Natural killer cell treated with Interleukin-12 subunit alpha and Interleukin-12 subunit beta and Interleukin-15 and Interleukin-18, amount 100 ng/mL, for 72 hours (primary cell): ENCODE measurements around the gene TBC1D5. TPM values are rescaled to one million over a fixed set of nuclear protein-coding genes. Genes with fewer than 3 reads are reported as not detected.
"Not testable (repeated sequence)": the region's sequence is repeated elsewhere in the genome, so short reads cannot be mapped to it uniquely, and the experiment has no call there.

Source experiments
- ATAC-seq, 2 donors: fragments of 150-1000 bp; cut with Tn5 transposase in 1 of 2; sonication (Bioruptor Pico), chemical (Tn5 transposase) in 1 of 2; 2 replicates each; pipeline ENCODE4 v1.10.0; 2021
- DNase-seq: peaks from one replicate; pipeline ENCODE4 v3.0.0; 2022; ENCODE audit warnings: low spot score
- H3K27ac Mint-ChIP-seq, 2 donors: 1 replicate in 1 of 2; 2 replicates in 1 of 2; pipeline ENCODE4 v1.8.0; 2022; ENCODE audit warnings: mixed read lengths in 2 of 2, mild to moderate bottlenecking in 1 of 2, moderate library complexity in 1 of 2
- H3K27me3 Mint-ChIP-seq, 2 donors: 1 replicate in 1 of 2; 2 replicates in 1 of 2; pipeline ENCODE4 v1.8.0; 2022; ENCODE audit warnings: mixed read lengths in 2 of 2
- H3K36me3 Mint-ChIP-seq: one replicate; pipeline ENCODE4 v1.8.0; 2022; ENCODE audit warnings: mixed read lengths
- H3K4me1 Mint-ChIP-seq, 2 donors: 1 replicate in 1 of 2; 2 replicates in 1 of 2; pipeline ENCODE4 v1.8.0; 2022; ENCODE audit warnings: low read depth in 2 of 2, mixed read lengths in 2 of 2, mild to moderate bottlenecking in 1 of 2
- H3K4me3 Mint-ChIP-seq: one replicate; pipeline ENCODE4 v1.8.0; 2022; ENCODE audit warnings: mixed read lengths
- H3K9me3 Mint-ChIP-seq: 2 replicates; pipeline ENCODE4 v1.8.0; 2022; ENCODE audit warnings: mixed read lengths
- total RNA-seq, 2 donors: library from RNA; stranded (reverse); gene quantifications; one replicate each; pipeline ENCODE4 v1.2.3, GENCODE V29; 2022

The TBC1D5 gene
- total RNA-seq, 2 donors from 2014 or later = 43.4 to 51.6 TPM

DNA sequence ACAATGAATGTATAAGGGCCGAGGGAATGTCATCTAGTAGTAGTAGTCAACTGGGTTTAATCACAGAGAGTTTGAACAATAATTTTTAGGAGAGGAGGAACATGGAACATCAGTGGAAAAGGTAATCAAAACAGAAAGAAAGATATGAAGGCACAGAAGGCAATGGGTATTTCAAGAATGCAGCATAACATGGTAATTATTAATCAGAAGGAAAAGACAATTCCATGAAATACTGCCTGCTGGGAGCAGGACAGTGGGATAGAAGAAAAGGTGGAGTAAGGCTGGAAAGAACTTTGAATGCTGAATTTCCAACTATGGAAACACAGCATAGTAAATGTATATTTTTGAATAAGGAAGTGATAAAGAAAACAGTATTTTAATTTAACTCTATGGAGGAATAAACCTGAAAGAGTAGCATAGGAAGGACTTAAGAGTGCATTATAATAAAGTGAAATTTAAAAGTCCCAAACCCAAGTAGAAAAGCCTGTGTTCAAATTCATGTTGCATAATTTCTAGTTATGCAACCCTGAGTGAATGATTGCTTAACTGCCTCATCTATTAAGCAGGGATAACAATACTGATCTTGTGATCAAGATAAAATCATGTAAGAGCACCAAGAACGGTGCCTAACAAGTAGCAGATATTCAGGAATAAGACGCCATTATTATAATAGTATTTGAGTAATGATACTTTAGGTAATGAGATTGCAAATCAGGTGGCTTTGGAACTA, 357.7 kb downstream of the TBC1D5 start:
- no peak for DNase-seq
- H3K9me3 Mint-ChIP-seq = no peaks in the 10 kb centered on the region
- no peaks in the 10 kb centered on the region for H3K36me3 Mint-ChIP-seq
- no peak for ATAC-seq
- no peak overlapping the region for H3K4me3 Mint-ChIP-seq
- no peak overlapping the region for H3K27ac Mint-ChIP-seq
- no peaks in the 10 kb centered on the region for H3K27me3 Mint-ChIP-seq
- H3K4me1 Mint-ChIP-seq = peaks cover 4 to 5% of the 10 kb centered on the region in 2 donors

DNA sequence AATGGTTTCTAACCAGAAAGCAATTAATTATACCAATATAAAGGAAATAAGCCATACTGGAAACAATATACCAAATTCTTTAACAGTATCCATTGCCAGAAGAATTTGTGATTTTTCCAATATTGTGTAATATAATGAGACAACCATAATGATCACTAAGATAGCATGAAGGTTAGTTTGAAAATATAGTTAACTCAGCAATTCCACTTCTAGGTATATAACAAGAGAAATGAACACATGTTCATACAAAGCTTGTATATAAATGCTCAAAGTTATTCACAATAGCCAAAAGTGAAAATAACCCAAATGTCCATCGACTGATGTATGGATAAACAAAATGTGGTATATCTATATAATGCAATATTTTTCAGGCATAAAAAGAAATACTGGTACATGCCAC, 369.1 kb downstream of the TBC1D5 start:
- ATAC-seq = no peak
- no peak overlapping the region for H3K27ac Mint-ChIP-seq
- H3K27me3 Mint-ChIP-seq = no peaks in the 10 kb centered on the region
- H3K4me1 Mint-ChIP-seq = no peaks in the 10 kb centered on the region
- DNase-seq = no peak
- no peaks in the 10 kb centered on the region for H3K36me3 Mint-ChIP-seq
- H3K9me3 Mint-ChIP-seq = no peaks in the 10 kb centered on the region
- H3K4me3 Mint-ChIP-seq = no peak overlapping the region

DNA sequence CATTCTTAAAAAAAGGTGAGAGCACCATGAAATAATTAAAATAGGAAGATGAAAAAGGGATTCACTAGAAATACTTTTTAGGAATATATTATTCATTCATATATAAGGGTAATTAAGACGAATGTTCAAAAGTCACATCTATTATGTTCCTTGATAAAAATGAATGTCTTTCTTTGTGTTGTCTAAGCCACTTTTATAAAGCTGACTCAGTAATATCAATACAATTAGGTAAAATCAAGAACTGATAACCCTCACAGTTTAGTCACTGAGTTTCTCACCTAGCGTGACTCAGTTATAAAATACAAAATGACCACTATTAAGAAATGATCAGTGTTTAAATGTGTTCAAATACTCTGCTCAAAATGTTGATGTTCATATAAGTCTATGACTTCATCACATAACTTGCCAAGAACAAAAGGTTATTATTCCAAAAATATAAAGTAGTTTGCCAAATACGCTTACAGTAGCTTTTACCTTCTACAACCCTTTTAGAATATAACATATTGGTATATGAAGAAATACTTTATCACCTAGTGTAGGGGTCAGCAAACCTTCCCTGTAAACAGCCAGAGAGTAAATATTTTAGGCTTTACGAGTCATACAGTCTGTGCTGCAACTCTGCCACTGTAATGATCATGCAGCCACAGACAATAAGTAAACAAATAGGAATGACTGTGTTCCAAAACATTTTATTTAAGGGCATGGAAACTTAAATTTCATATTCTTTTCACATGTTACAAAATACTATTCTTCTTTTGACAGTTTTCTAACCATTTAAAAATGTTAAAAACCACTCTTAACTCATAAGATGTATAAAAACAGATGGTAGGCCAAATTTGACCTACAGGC, 369.8 kb downstream of the TBC1D5 start:
- no peak for ATAC-seq
- H3K27ac Mint-ChIP-seq = no peak overlapping the region
- no peaks in the 10 kb centered on the region for H3K36me3 Mint-ChIP-seq
- no peaks in the 10 kb centered on the region for H3K27me3 Mint-ChIP-seq
- no peaks in the 10 kb centered on the region for H3K4me1 Mint-ChIP-seq
- H3K4me3 Mint-ChIP-seq = no peak overlapping the region
- no peak for DNase-seq
- no peaks in the 10 kb centered on the region for H3K9me3 Mint-ChIP-seq

- ATAC-seq = no peak
- Mint-ChIP-seq H3K4me1 (no peaks in the 10 kb centered on the region), H3K36me3 (no peaks in the 10 kb centered on the region), H3K27ac (no peak overlapping the region), H3K27me3 (no peaks in the 10 kb centered on the region), H3K4me3 (no peak overlapping the region), H3K9me3 (no peaks in the 10 kb centered on the region)
- DNase-seq = no peak
Observed at GRCh38 chr3:17369973-17370372, 372.5 kb downstream of the TBC1D5 start.

DNA sequence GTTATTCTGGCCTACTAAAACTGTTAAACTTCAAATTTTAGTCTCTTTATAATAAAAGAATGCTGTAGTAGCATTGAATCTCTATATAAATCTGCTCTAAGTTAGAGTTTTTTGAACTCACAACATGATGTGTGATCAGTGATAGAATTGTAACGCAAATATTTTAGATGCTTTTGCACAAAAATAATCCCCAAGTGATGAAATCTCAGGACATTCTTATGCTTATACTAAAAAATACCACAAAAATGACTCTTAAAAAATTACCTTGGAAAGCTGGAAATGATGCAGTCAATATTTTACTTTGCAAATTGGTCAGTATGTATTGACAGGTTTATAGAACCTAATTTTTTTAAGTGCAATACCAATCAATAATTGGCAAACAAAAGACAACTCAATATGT, 375.3 kb downstream of the TBC1D5 start:
- no peak overlapping the region for H3K4me3 Mint-ChIP-seq
- H3K9me3 Mint-ChIP-seq = no peaks in the 10 kb centered on the region
- no peaks in the 10 kb centered on the region for H3K36me3 Mint-ChIP-seq
- DNase-seq (no peak), ATAC-seq (no peak)
- no peaks in the 10 kb centered on the region for H3K27me3 Mint-ChIP-seq
- no peaks in the 10 kb centered on the region for H3K4me1 Mint-ChIP-seq
- no peak overlapping the region for H3K27ac Mint-ChIP-seq

GRCh38 chr3:17360991-17361390, 381.4 kb downstream of the TBC1D5 start:
- no peak for ATAC-seq
- Mint-ChIP-seq H3K4me1 (peaks cover 0 to 3% of the 10 kb centered on the region in 2 donors), H3K9me3 (no peaks in the 10 kb centered on the region), H3K4me3 (no peak overlapping the region), H3K27ac (no peak overlapping the region), H3K27me3 (no peaks in the 10 kb centered on the region), H3K36me3 (no peaks in the 10 kb centered on the region)
- no peak for DNase-seq

GRCh38 chr3:17359911-17360310, 382.5 kb downstream of the TBC1D5 start:
- Mint-ChIP-seq H3K27ac (no peak overlapping the region), H3K27me3 (no peaks in the 10 kb centered on the region), H3K9me3 (no peaks in the 10 kb centered on the region), H3K36me3 (no peaks in the 10 kb centered on the region), H3K4me1 (peaks cover 0 to 4% of the 10 kb centered on the region in 2 donors), H3K4me3 (no peak overlapping the region)
- ATAC-seq = no peak
- no peak for DNase-seq

GRCh38 chr3:17357035-17357710, 385.3 kb downstream of the TBC1D5 start:
- no peak overlapping the region for H3K27ac Mint-ChIP-seq
- no peaks in the 10 kb centered on the region for H3K36me3 Mint-ChIP-seq
- ATAC-seq (no peak), DNase-seq (no peak)
- no peaks in the 10 kb centered on the region for H3K27me3 Mint-ChIP-seq
- H3K4me3 Mint-ChIP-seq = no peak overlapping the region
- no peaks in the 10 kb centered on the region for H3K9me3 Mint-ChIP-seq
- peaks cover 0 to 4% of the 10 kb centered on the region in 2 donors for H3K4me1 Mint-ChIP-seq

GRCh38 chr3:17356585-17356984, 385.8 kb downstream of the TBC1D5 start:
- H3K27ac Mint-ChIP-seq = no peak overlapping the region
- H3K36me3 Mint-ChIP-seq = no peaks in the 10 kb centered on the region

DNA sequence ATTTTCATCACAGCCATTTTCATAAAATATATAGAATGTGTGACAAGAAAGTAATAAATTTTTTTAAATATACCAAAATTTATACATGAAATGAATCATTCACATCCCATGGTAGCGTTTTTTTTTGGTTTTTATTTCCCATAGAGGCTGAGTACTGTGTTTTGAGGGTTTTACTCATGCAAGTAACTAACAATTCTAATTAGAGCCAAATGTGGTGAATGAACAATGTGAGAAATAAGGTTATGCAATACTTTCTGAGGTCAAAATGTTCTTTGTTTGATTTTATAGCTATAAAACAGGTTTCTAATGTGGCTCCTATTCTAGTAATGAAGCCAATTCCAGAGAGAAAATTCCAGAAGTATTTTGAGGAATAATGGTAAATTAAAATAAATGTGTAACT, 386.8 kb downstream of the TBC1D5 start:
- Mint-ChIP-seq H3K36me3 (no peaks in the 10 kb centered on the region), H3K9me3 (no peaks in the 10 kb centered on the region), H3K4me3 (no peak overlapping the region), H3K27me3 (no peaks in the 10 kb centered on the region), H3K4me1 (peaks cover 0 to 4% of the 10 kb centered on the region in 2 donors), H3K27ac (no peak overlapping the region)
- ATAC-seq (no peak), DNase-seq (no peak)

More at GRCh38 chr3:17356585-17356984, 385.8 kb downstream of the TBC1D5 start:
- no peak for DNase-seq
- Mint-ChIP-seq H3K27me3 (no peaks in the 10 kb centered on the region), H3K9me3 (no peaks in the 10 kb centered on the region), H3K4me3 (no peak overlapping the region), H3K4me1 (peaks cover 0 to 4% of the 10 kb centered on the region in 2 donors)
- ATAC-seq = no peak

DNA sequence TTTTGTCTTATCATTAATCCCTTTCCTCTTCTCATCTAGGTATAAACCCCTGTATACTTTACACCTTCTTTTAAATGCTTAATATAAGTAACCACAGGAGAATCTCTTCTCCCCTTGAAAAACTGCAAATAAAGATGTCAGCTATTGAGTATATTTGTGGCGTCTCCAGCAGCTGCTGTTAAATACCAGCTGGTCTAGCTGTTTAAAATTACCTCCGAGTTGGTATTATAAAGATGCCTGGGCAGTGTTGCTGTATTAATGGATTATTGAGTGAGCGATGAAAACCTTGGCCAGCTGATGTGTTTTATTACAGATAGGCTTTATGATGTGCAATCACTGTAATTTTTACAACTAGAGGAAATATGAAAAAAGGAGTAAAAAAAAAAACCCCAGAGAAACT, 388.1 kb downstream of the TBC1D5 start:
- H3K36me3 Mint-ChIP-seq = no peaks in the 10 kb centered on the region
- DNase-seq (no peak), ATAC-seq (no peak)
- H3K27me3 Mint-ChIP-seq = no peaks in the 10 kb centered on the region
- no peaks in the 10 kb centered on the region for H3K9me3 Mint-ChIP-seq
- H3K4me1 Mint-ChIP-seq = peaks cover 0 to 4% of the 10 kb centered on the region in 2 donors
- H3K27ac Mint-ChIP-seq = no peak overlapping the region
- H3K4me3 Mint-ChIP-seq = no peak overlapping the region

DNA sequence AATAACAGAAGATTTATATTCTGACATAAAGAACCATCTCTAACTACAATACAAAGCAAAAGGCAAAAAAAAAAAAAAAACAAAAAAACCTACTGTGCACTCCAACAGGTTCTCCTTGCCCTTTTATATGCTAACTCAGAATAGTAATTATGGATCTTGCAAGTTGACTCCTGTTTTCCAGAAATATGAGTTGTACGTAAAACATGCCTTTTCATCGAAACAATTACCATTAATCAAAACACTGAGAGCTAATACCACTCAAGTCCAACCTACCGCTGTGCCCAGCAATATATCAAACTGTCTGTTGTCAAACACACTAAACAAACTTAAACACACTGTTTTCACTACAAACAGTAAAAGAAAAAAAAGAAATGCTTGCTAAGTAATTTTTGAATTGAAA, 389.8 kb downstream of the TBC1D5 start:
- peaks cover 0 to 11% of the 10 kb centered on the region in 2 donors for H3K4me1 Mint-ChIP-seq

DNA sequence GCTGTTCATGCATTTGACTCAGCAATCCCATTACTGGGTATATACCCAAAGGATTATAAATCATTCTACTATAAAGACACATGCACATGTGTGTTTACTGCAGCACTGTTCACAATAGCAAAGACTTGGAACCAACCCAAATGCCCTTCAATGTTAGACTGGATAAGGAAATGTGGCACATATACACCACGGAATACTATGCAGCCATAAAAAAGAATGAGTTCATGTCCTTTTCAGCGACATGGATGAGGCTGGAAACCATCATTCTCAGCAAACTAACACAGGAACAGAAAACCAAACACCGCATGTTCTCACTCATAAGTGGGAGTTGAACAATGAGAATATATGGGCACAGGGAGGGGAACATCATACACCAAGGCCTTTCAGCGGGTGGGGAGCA, 391.2 kb downstream of the TBC1D5 start:
- H3K4me3 Mint-ChIP-seq = not testable (repeated sequence)

More for the DNA sequence above, 389.8 kb downstream of the TBC1D5 start:
- no peaks in the 10 kb centered on the region for H3K27me3 Mint-ChIP-seq
- no peaks in the 10 kb centered on the region for H3K36me3 Mint-ChIP-seq
- ATAC-seq = no peak
- DNase-seq = no peak
- H3K27ac Mint-ChIP-seq = no peak overlapping the region
- H3K9me3 Mint-ChIP-seq = no peaks in the 10 kb centered on the region
- no peak overlapping the region for H3K4me3 Mint-ChIP-seq

GRCh38 chr3:17349093-17349492, 393.3 kb downstream of the TBC1D5 start:
- Mint-ChIP-seq H3K27me3 (no peaks in the 10 kb centered on the region), H3K36me3 (peaks cover under 1% of the 10 kb centered on the region), H3K4me1 (peaks cover 0 to 6% of the 10 kb centered on the region in 2 donors), H3K4me3 (no peak overlapping the region), H3K27ac (no peak overlapping the region), H3K9me3 (no peaks in the 10 kb centered on the region)
- ATAC-seq = no peak
- DNase-seq = no peak

More for the DNA sequence above, 391.2 kb downstream of the TBC1D5 start:
- not testable (repeated sequence) for H3K9me3 Mint-ChIP-seq, ATAC-seq, H3K27me3 Mint-ChIP-seq, DNase-seq, H3K4me1 Mint-ChIP-seq, H3K27ac Mint-ChIP-seq, H3K36me3 Mint-ChIP-seq
